Endothelial cell of umbilical vein (primary cell): ENCODE results near the gene MB. TPM values are rescaled to one million over a fixed set of nuclear protein-coding genes. Genes with fewer than 3 reads are reported as not detected.

Experiments
- polyA plus RNA-seq, 4 experiments: library from polyadenylated mRNA; depleted of rRNA in 3 of 4; stranded (reverse) in 3 of 4; unstranded in 1 of 4; fragments of >200 nt; gene quantifications; 2 replicates each; pipeline versions ENCODE4 v1.2.1 to v1.2.3, GENCODE V29; 2011 to 2012; ENCODE audit warnings: missing spikeins in 1 of 4
- total RNA-seq: library from RNA; stranded (reverse); gene quantifications from 2 replicates; pipeline ENCODE4 v1.2.3, GENCODE V29; 2021

The MB gene
- total and polyA plus RNA-seq, 2 donors (not counting 3 experiments of a cell fraction or from before 2014, with no cell fraction given), result not detected

Other genes with a start within 250 kb of the MB start
- gene HMOX1, start 236.2 kb downstream of the MB start, total RNA-seq, result 29.2 and 41.1 TPM in 2 replicates
- gene HMOX1, start 236.2 kb downstream of the MB start, polyA plus RNA-seq, result 69.1 and 77.4 TPM in 2 replicates
- 111 and 125 TPM in 2 replicates for gene MCM5, start 217.2 kb downstream of the MB start, total RNA-seq
- 67.8 and 69.5 TPM in 2 replicates for gene MCM5, start 217.2 kb downstream of the MB start, polyA plus RNA-seq
- not detected in 2 replicates for gene RASD2, start 76.5 kb downstream of the MB start, total RNA-seq
- not detected in 2 replicates for gene RASD2, start 76.5 kb downstream of the MB start, polyA plus RNA-seq
- 1.3 and 3.0 TPM in 2 replicates for gene APOL6, start 31.1 kb upstream of the MB start, total RNA-seq
- gene APOL6, start 31.1 kb upstream of the MB start, polyA plus RNA-seq, result 0.33 TPM in 2 replicates
- not detected in 2 replicates for gene APOL5, start 100.5 kb upstream of the MB start, total RNA-seq
- gene APOL5, start 100.5 kb upstream of the MB start, polyA plus RNA-seq, result not detected in 2 replicates